PC-9 (cell line): ENCODE measurements around the gene HNRNPA0. TPM values are rescaled to one million over a fixed set of nuclear protein-coding genes. Genes with fewer than 3 reads are reported as not detected.
"Not testable (repeated sequence)": the region's sequence is repeated elsewhere in the genome, so short reads cannot be mapped to it uniquely, and the experiment has no call there.

ENCODE experiments used
- BruUV-seq: library from RNA; stranded (reverse); fragments of 400-500 nt; replicated peaks from 2 replicates; lab custom pipeline; 2021; lab: Mats Ljungman, UMichigan
- CTCF ChIA-PET: fragments of 300-600 bp; sonication (Branson Sonifier 250); formaldehyde crosslinking; loops from one replicate; lab custom pipeline; 2022; ENCODE audit warnings: antibody characterized with exemption; lab: Charles Lee
- POLR2A ChIA-PET: fragments of 300-600 bp; sonication (Branson Sonifier 250); formaldehyde crosslinking; loops from one replicate; lab custom pipeline; 2022; ENCODE audit warnings: antibody characterized with exemption; ENCODE audit not compliant: unreplicated experiment; lab: Charles Lee
- DNase-seq, 2 experiments: peaks; one replicate each; pipeline versions ENCODE4 v3.0.0 to v3.0.0-alpha.2; 2015 to 2022; ENCODE audit warnings: mixed read lengths in 1 of 2
- H2AFZ ChIP-seq: fragments of 200-600 bp; sonication (generic); 2 replicates; pipeline ENCODE4 v1.8.1; 2017; ENCODE audit warnings: antibody characterized with exemption
- H3F3A ChIP-seq: fragments of 200-600 bp; sonication (generic); 2 replicates; pipeline ENCODE4 v1.8.1; 2017; ENCODE audit warnings: antibody characterized with exemption, mild to moderate bottlenecking, low read depth; ENCODE audit not compliant: insufficient read depth
- H3K27ac ChIP-seq: fragments of 200-600 bp; sonication (generic); 2 replicates; pipeline ENCODE4 v1.6.1; 2016; ENCODE audit warnings: mixed run types
- H3K27me3 ChIP-seq: fragments of 200-600 bp; sonication (generic); 2 replicates; pipeline ENCODE4 v1.6.1; 2016; ENCODE audit warnings: low read depth, mixed run types; ENCODE audit not compliant: insufficient read depth
- H3K36me3 ChIP-seq: fragments of 200-600 bp; sonication (generic); 2 replicates; pipeline ENCODE4 v1.6.1; 2016; ENCODE audit warnings: low read depth, mixed run types
- H3K4me1 ChIP-seq: fragments of 200-600 bp; sonication (generic); replicated peaks from 2 replicates; pipeline ENCODE4 v1.6.1; 2016; ENCODE audit warnings: mixed run types; ENCODE audit not compliant: insufficient read depth
- H3K4me2 ChIP-seq: fragments of 200-600 bp; sonication (generic); 2 replicates; pipeline ENCODE4 v1.6.1; 2017; ENCODE audit warnings: mixed run types
- H3K4me3 ChIP-seq: fragments of 200-600 bp; sonication (generic); 2 replicates; pipeline ENCODE4 v1.6.1; 2016; ENCODE audit warnings: mixed run types
- H3K79me2 ChIP-seq: fragments of 200-600 bp; sonication (generic); 2 replicates; pipeline ENCODE4 v1.6.1; 2017; ENCODE audit warnings: low read depth, mixed run types
- H3K9me2 ChIP-seq: fragments of 200-600 bp; sonication (generic); 2 replicates; pipeline ENCODE4 v1.8.1; 2017; ENCODE audit warnings: mild to moderate bottlenecking; ENCODE audit not compliant: insufficient read depth
- H3K9me3 ChIP-seq: fragments of 200-600 bp; sonication (generic); 2 replicates; pipeline ENCODE4 v1.8.1; 2016; ENCODE audit warnings: low read depth; ENCODE audit not compliant: insufficient read depth
- H4K20me1 ChIP-seq: fragments of 200-600 bp; sonication (generic); 2 replicates; pipeline ENCODE4 v1.8.1; 2017; ENCODE audit not compliant: insufficient read depth
- CTCF ChIP-seq: fragments of 200-600 bp; sonication (generic); conservative IDR thresholded peaks from 2 replicates; pipeline ENCODE4 v1.6.1; 2017; ENCODE audit warnings: mixed run types, antibody characterized with exemption, mild to moderate bottlenecking, moderate library complexity
- EZH2 ChIP-seq: fragments of 200-600 bp; sonication (generic); IDR thresholded peaks from 2 replicates; pipeline ENCODE4 v1.8.0; 2017; ENCODE audit warnings: antibody characterized with exemption, low read depth
- intact Hi-C: fragments of 100-400 bp; cut with micrococcal nuclease; formaldehyde crosslinking; loops from one replicate; pipeline ENCODE4 v1.10.0; 2022; ENCODE audit not compliant: unreplicated experiment
- total RNA-seq: library from RNA; stranded (reverse); gene quantifications from 2 replicates; pipeline ENCODE4 v1.2.3, GENCODE V29; 2021

HNRNPA0 gene
- total RNA-seq, 1 experiment from 2014 or later = 27.8 TPM

GRCh38 chr5:137782984-137783536 is 28.9 kb upstream of the HNRNPA0 start:
- POLR2A ChIA-PET = no interaction called here

GRCh38 chr5:137782055-137782454 is 27.9 kb upstream of the HNRNPA0 start:
- Histone ChIP-seq H3K4me3 (no peak overlapping the region), H3K4me2 (no peak overlapping the region), H3K27ac (no peak overlapping the region), H2AFZ (no peak overlapping the region), H3K9me2 (no peaks in the 10 kb centered on the region), H3K9me3 (no peaks in the 10 kb centered on the region), H3F3A (no peaks in the 10 kb centered on the region), H3K4me1 (no peaks in the 10 kb centered on the region), H4K20me1 (no peaks in the 10 kb centered on the region; the same call in 1 of the 2 replicates), H3K79me2 (no peaks in the 10 kb centered on the region), H3K27me3 (no peaks in the 10 kb centered on the region), H3K36me3 (no peaks in the 10 kb centered on the region)
- intact Hi-C loops = loop anchor here (10.0 kb wide), 1 partner anchor 103 kb away; the partner anchor contains the start of gene PKD2L2
- CTCF ChIA-PET = no interaction called here
- POLR2A ChIA-PET = no interaction called here
- TF ChIP-seq EZH2 (no peak), CTCF (no peak)
- DNase-seq = no peak
- no TSS peak for BruUV-seq

More at GRCh38 chr5:137782984-137783536, 28.9 kb upstream of the HNRNPA0 start:
- intact Hi-C loops = loop anchor here (10.0 kb wide), 1 partner anchor 102 kb away; the partner anchor contains the start of gene PKD2L2
- BruUV-seq = no TSS peak
- H3K27ac ChIP-seq = no peak overlapping the region
- no peaks in the 10 kb centered on the region for H3K9me3 ChIP-seq
- H2AFZ ChIP-seq = no peak overlapping the region
- CTCF ChIA-PET = no interaction called here
- H3K9me2 ChIP-seq = no peaks in the 10 kb centered on the region
- no peaks in the 10 kb centered on the region; the same call in 1 of the 2 replicates for H4K20me1 ChIP-seq
- H3K79me2 ChIP-seq = no peaks in the 10 kb centered on the region
- no peak overlapping the region for H3K4me2 ChIP-seq
- TF ChIP-seq EZH2 (no peak), CTCF (no peak)
- H3K27me3 ChIP-seq = no peaks in the 10 kb centered on the region
- no peak overlapping the region for H3K4me3 ChIP-seq
- H3K36me3 ChIP-seq = no peaks in the 10 kb centered on the region
- no peaks in the 10 kb centered on the region for H3F3A ChIP-seq
- DNase-seq = no peak
- H3K4me1 ChIP-seq = no peaks in the 10 kb centered on the region

DNA sequence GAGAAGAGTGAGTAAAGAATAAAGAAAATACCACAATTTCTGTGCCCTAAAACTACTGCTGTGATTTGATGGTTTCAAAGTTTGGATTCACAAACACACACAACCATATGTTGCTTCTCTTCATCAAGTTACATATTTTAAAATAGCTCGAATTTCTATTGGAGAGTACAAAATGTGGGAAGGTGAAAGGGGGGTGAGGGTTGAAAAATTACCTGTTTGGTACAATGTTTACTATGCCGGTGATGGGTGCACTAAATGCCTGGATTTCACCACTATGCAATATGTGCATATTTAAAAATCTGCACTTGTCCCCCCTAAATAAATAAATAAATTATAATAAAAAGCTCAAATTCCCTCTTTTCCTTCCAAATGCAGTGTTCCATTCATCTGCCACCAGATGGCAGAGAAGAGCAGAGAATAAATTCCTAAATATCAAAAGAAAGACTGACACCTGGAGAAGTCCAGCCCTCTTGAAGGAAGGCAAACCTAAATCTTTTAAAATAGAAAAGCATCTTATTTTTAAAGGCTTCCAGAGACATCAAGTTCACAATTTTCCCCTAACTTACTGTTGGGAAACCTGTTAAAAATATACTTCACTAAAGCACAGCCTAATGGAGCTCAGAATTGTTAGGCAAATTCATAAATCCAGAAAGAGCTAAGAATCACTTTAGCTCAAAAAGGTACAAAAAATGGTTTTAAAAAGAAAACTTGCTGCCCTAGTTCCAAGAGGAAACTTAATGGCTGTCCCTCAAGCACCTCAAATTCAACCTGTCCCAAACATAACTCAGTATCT is 24.8 kb upstream of the HNRNPA0 start:
- Histone ChIP-seq H3F3A (no peaks in the 10 kb centered on the region), H3K9me3 (no peaks in the 10 kb centered on the region), H3K27ac (no peak overlapping the region), H2AFZ (no peak overlapping the region), H3K9me2 (no peaks in the 10 kb centered on the region), H3K79me2 (no peaks in the 10 kb centered on the region), H4K20me1 (no peaks in the 10 kb centered on the region; the same call in 1 of the 2 replicates), H3K4me2 (no peak overlapping the region), H3K36me3 (no peaks in the 10 kb centered on the region), H3K4me3 (no peak overlapping the region), H3K27me3 (no peaks in the 10 kb centered on the region), H3K4me1 (no peaks in the 10 kb centered on the region)
- CTCF ChIA-PET = interaction anchor here (0.5 to 1.5 kb wide), 12 partner anchors 27 to 354 kb away, joined by 3 to 12 read pairs (median 4); partner anchors contain the start of gene PKD2L2
- no peak for TF ChIP-seq EZH2
- peak; percentile 89 for TF ChIP-seq CTCF
- POLR2A ChIA-PET = interaction anchor here (0.6 kb wide), 2 partner anchors 27 to 156 kb away, joined by 3 to 6 read pairs; no protein-coding TSS in a partner anchor
- no TSS peak for BruUV-seq
- intact Hi-C loops = loop anchor here (1.0 to 5.0 kb wide), 4 partner anchors 143 to 354 kb away; no protein-coding TSS in a partner anchor
- no peak for DNase-seq

GRCh38 chr5:137767937-137768336 is 13.8 kb upstream of the HNRNPA0 start:
- CTCF ChIA-PET, DNase-seq, H3K27me3 ChIP-seq, H3K4me2 ChIP-seq, intact Hi-C loops, H3K4me3 ChIP-seq, H3K79me2 ChIP-seq, H3F3A ChIP-seq, H3K9me3 ChIP-seq, H3K27ac ChIP-seq, H3K36me3 ChIP-seq, H4K20me1 ChIP-seq, H2AFZ ChIP-seq, H3K9me2 ChIP-seq, BruUV-seq, POLR2A ChIA-PET, H3K4me1 ChIP-seq: not testable (repeated sequence)
